H9 (cell line): ENCODE data around the gene GRM1. TPM values are rescaled to one million over a fixed set of nuclear protein-coding genes. Genes with fewer than 3 reads are reported as not detected.

Source experiments
- DNase-seq: peaks from one replicate; pipeline ENCODE4 v3.0.0-alpha.2; 2017
- H2AFZ ChIP-seq: one replicate; pipeline ENCODE4 v1.6.1; 2013; ENCODE audit warnings: mild to moderate bottlenecking, low read length, control low read depth, moderate library complexity
- H2AK5ac ChIP-seq: 2 replicates; pipeline ENCODE4 v1.6.1; 2013; ENCODE audit warnings: low read length, control low read depth, mixed read lengths; ENCODE audit not compliant: insufficient read length
- H2BK120ac ChIP-seq: one replicate; pipeline ENCODE4 v1.6.1; 2013; ENCODE audit warnings: low read depth, mild to moderate bottlenecking, low read length, control low read depth, inconsistent platforms; ENCODE audit not compliant: poor library complexity, severe bottlenecking
- H2BK12ac ChIP-seq: 2 replicates; pipeline ENCODE4 v1.6.1; 2013; ENCODE audit warnings: low read length, control low read depth, mixed read lengths, low read depth; ENCODE audit not compliant: insufficient read length
- H2BK15ac ChIP-seq: 2 replicates; pipeline ENCODE4 v1.6.1; 2013; ENCODE audit warnings: low read depth, low read length, control low read depth
- H2BK20ac ChIP-seq: one replicate; pipeline ENCODE4 v1.6.1; 2013; ENCODE audit warnings: low read depth, mild to moderate bottlenecking, low read length, control low read depth, inconsistent platforms; ENCODE audit not compliant: poor library complexity, severe bottlenecking
- H2BK5ac ChIP-seq: 2 replicates; pipeline ENCODE4 v1.6.1; 2013; ENCODE audit warnings: low read length, control low read depth, mixed read lengths; ENCODE audit not compliant: insufficient read length
- H3K14ac ChIP-seq: 2 replicates; pipeline ENCODE4 v1.6.1; 2013; ENCODE audit warnings: low read length, control low read depth; ENCODE audit not compliant: insufficient read depth
- H3K18ac ChIP-seq: 2 replicates; pipeline ENCODE4 v1.6.1; 2013; ENCODE audit warnings: low read depth, mild to moderate bottlenecking, mixed read lengths, low read length, control low read depth; ENCODE audit not compliant: insufficient read length
- H3K23ac ChIP-seq: 2 replicates; pipeline ENCODE4 v1.6.1; 2013; ENCODE audit warnings: low read length, control low read depth, mixed read lengths, low read depth; ENCODE audit not compliant: insufficient read length
- H3K23me2 ChIP-seq: 2 replicates; pipeline ENCODE4 v1.6.1; 2013; ENCODE audit warnings: low read depth, mild to moderate bottlenecking, mixed read lengths, low read length, control low read depth; ENCODE audit not compliant: insufficient read length, poor library complexity, severe bottlenecking
- H3K27ac ChIP-seq: 2 replicates; pipeline ENCODE4 v1.5.1; 2013; ENCODE audit warnings: low read length, control low read depth, mixed read lengths, low read depth; ENCODE audit not compliant: insufficient read length
- H3K27me3 ChIP-seq: 2 replicates; pipeline ENCODE4 v1.6.1; 2013; ENCODE audit warnings: low read length, control low read depth, inconsistent platforms; ENCODE audit not compliant: insufficient read depth
- H3K4ac ChIP-seq: 2 replicates; pipeline ENCODE4 v1.6.1; 2013; ENCODE audit warnings: low read depth, mild to moderate bottlenecking, control low read depth, inconsistent platforms, low read length, moderate library complexity
- H3K4me1 ChIP-seq: 2 replicates; pipeline ENCODE4 v1.6.1; 2013; ENCODE audit warnings: low read length, control low read depth, inconsistent platforms; ENCODE audit not compliant: insufficient read depth
- H3K4me2 ChIP-seq: 2 replicates; pipeline ENCODE4 v1.6.1; 2013; ENCODE audit warnings: low read length, control low read depth, mixed read lengths; ENCODE audit not compliant: insufficient read length, insufficient read depth
- H3K56ac ChIP-seq: 2 replicates; pipeline ENCODE4 v1.6.1; 2013; ENCODE audit warnings: low read depth, mild to moderate bottlenecking, mixed read lengths, low read length, control low read depth; ENCODE audit not compliant: insufficient read length
- H3K79me1 ChIP-seq: 2 replicates; pipeline ENCODE4 v1.6.1; 2013; ENCODE audit warnings: low read depth, mild to moderate bottlenecking, moderate library complexity, low read length, control low read depth, inconsistent platforms; ENCODE audit not compliant: insufficient read depth, poor library complexity, severe bottlenecking
- H3K79me2 ChIP-seq: 2 replicates; pipeline ENCODE4 v1.6.1; 2013; ENCODE audit warnings: low read length, control low read depth, inconsistent platforms; ENCODE audit not compliant: insufficient read depth
- H3K9ac ChIP-seq: 2 replicates; pipeline ENCODE4 v1.6.1; 2013; ENCODE audit warnings: low read length, control low read depth, mixed read lengths; ENCODE audit not compliant: insufficient read length; ENCODE audit errors: extremely low read depth
- H3K9me3 ChIP-seq: one replicate; pipeline ENCODE4 v1.6.1; 2013; ENCODE audit warnings: low read depth, low read length, inconsistent platforms; ENCODE audit not compliant: control insufficient read depth
- H3T11ph ChIP-seq: one replicate; pipeline ENCODE4 v1.6.1; 2013; ENCODE audit warnings: mild to moderate bottlenecking, low read length, control low read depth, inconsistent platforms
- H4K20me1 ChIP-seq: one replicate; pipeline ENCODE4 v1.6.1; 2013; ENCODE audit not compliant: control insufficient read depth, insufficient read length, insufficient read depth
- H4K5ac ChIP-seq: 2 replicates; pipeline ENCODE4 v1.6.1; 2013; ENCODE audit warnings: low read depth, mild to moderate bottlenecking, mixed read lengths, low read length, control low read depth; ENCODE audit not compliant: insufficient read length
- H4K8ac ChIP-seq: replicated peaks from 2 replicates; pipeline ENCODE4 v1.6.1; 2013; ENCODE audit warnings: low read length, control low read depth, mixed read lengths, low read depth; ENCODE audit not compliant: insufficient read length
- H4K91ac ChIP-seq: 2 replicates; pipeline ENCODE4 v1.6.1; 2013; ENCODE audit warnings: low read depth, mild to moderate bottlenecking, moderate library complexity, mixed read lengths, low read length, control low read depth; ENCODE audit not compliant: insufficient read length
- H3K27ac Mint-ChIP-seq, 3 experiments: 2 replicates in 2 of 3; 3 replicates in 1 of 3; pipeline ENCODE4 v1.8.0; 2020 to 2021; ENCODE audit warnings: mixed read lengths in 3 of 3, mild to moderate bottlenecking in 1 of 3, moderate library complexity in 1 of 3
- H3K27me3 Mint-ChIP-seq: 2 replicates; pipeline ENCODE4 v1.8.0; 2021; ENCODE audit warnings: low read depth, mild to moderate bottlenecking, moderate library complexity, mixed read lengths
- H3K36me3 Mint-ChIP-seq, 3 experiments: 2 replicates in 2 of 3; 3 replicates in 1 of 3; pipeline ENCODE4 v1.8.0; 2020 to 2021; ENCODE audit warnings: low read depth in 3 of 3, mixed read lengths in 3 of 3; ENCODE audit not compliant: insufficient read depth in 1 of 3
- H3K4me1 Mint-ChIP-seq, 2 experiments: 2 replicates each; pipeline ENCODE4 v1.8.0; 2020; ENCODE audit warnings: mixed read lengths in 2 of 2
- H3K4me3 Mint-ChIP-seq, 2 experiments: 2 replicates in 1 of 2; 3 replicates in 1 of 2; pipeline ENCODE4 v1.8.0; 2020 to 2021; ENCODE audit warnings: mild to moderate bottlenecking in 2 of 2, mixed read lengths in 2 of 2, moderate library complexity in 1 of 2
- H3K9me3 Mint-ChIP-seq, 2 experiments: 2 replicates in 1 of 2; 3 replicates in 1 of 2; pipeline ENCODE4 v1.8.0; 2020; ENCODE audit warnings: mild to moderate bottlenecking in 2 of 2, mixed read lengths in 2 of 2, moderate library complexity in 1 of 2
- CTCF ChIP-seq: fragments of 200-600 bp; sonication (generic); conservative IDR thresholded peaks from 3 replicates; pipeline ENCODE4 v1.8.0; 2021; ENCODE audit warnings: antibody characterized with exemption, mild to moderate bottlenecking
- WGBS: extraction: QIAGEN DNeasy Blood & Tissue Kit; methylation state at CpG from one replicate; pipeline ENCODE4 v1.1.7; 2013; ENCODE audit warnings: missing lambda C conversion rate, low lambda C conversion rate, mixed read lengths; ENCODE audit not compliant: insufficient read length; ENCODE audit errors: extremely low coverage; 5-methylcytosine and 5-hydroxymethylcytosine counted together
- total RNA-seq: library from RNA; stranded (reverse); gene quantifications from 2 replicates; pipeline ENCODE4 v1.2.1, GENCODE V29; 2021

GRM1 gene
- total RNA-seq, 1 experiment from 2014 or later, result 0.39 TPM

- Mint-ChIP-seq H3K4me3 (no peak overlapping the region), H3K4me1 (peaks cover 3 to 4% of the 10 kb centered on the region in 2 experiments; a peak in 3 of 4 replicates), H3K27ac (no peak overlapping the region), H3K9me3 (peaks cover 0 to 2% of the 10 kb centered on the region in 2 experiments; a peak in 1 of 5 replicates), H3K27me3 (peaks cover 2% of the 10 kb centered on the region; the same call in 1 of the 2 replicates), H3K36me3 (no peaks in the 10 kb centered on the region)
- Histone ChIP-seq H3K79me1 (no peaks in the 10 kb centered on the region), H3K23me2 (no peaks in the 10 kb centered on the region), H2BK20ac (no peak overlapping the region), H4K20me1 (no peaks in the 10 kb centered on the region), H3K9me3 (no peaks in the 10 kb centered on the region), H3K79me2 (no peaks in the 10 kb centered on the region), H3K27ac (no peak overlapping the region), H4K8ac (no peak overlapping the region), H3K4ac (no peak overlapping the region), H3K27me3 (no peaks in the 10 kb centered on the region), H2BK5ac (no peak overlapping the region), H3K4me1 (no peaks in the 10 kb centered on the region), H2AFZ (no peak overlapping the region), H3T11ph (no peak overlapping the region), H4K5ac (no peak overlapping the region), H3K18ac (no peak overlapping the region), H3K23ac (no peak overlapping the region), H3K56ac (no peak overlapping the region), H2BK120ac (no peak overlapping the region), H2BK12ac (no peak overlapping the region), H2BK15ac (no peak overlapping the region), H3K4me2 (no peak overlapping the region), H4K91ac (no peak overlapping the region), H3K14ac (no peak overlapping the region), H3K9ac (no peak overlapping the region), H2AK5ac (no peak overlapping the region)
- WGBS, result no CpG with 5 or more reads among the region's 5 CpGs
- TF ChIP-seq CTCF, result no peak
- DNase-seq, result no peak
These were observed 390.7 kb downstream of the GRM1 start for GRCh38 chr6:146419576-146419975.
